SKM-1 (cell line): ENCODE measurements around the gene CCDC32.

Experiments
- DNase-seq: peaks from one replicate; lab custom pipeline; 2025; ENCODE audit not compliant: unreplicated experiment; lab: John Stamatoyannopoulos, UW

The CCDC32 gene

DNA sequence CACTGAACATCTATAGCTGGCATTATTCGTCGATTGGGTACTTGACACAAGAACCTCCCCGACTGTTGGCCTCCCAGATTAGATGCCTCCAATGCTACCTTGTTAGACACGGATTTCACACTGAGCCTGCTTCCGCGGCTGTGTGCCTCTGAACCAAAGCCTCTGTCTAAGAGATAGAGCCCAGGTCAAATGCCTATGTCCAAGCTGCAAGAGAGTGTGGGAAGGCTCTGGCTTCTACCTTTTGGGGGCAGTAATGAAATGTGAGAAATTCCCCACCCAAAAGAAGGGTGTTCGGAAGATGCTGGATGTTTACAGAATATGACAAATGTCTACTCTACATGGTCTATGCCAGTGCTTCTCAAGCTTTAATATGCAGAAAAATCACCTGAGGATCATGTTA, 2.3 kb upstream of the CCDC32 start:
- no peak for DNase-seq

DNA sequence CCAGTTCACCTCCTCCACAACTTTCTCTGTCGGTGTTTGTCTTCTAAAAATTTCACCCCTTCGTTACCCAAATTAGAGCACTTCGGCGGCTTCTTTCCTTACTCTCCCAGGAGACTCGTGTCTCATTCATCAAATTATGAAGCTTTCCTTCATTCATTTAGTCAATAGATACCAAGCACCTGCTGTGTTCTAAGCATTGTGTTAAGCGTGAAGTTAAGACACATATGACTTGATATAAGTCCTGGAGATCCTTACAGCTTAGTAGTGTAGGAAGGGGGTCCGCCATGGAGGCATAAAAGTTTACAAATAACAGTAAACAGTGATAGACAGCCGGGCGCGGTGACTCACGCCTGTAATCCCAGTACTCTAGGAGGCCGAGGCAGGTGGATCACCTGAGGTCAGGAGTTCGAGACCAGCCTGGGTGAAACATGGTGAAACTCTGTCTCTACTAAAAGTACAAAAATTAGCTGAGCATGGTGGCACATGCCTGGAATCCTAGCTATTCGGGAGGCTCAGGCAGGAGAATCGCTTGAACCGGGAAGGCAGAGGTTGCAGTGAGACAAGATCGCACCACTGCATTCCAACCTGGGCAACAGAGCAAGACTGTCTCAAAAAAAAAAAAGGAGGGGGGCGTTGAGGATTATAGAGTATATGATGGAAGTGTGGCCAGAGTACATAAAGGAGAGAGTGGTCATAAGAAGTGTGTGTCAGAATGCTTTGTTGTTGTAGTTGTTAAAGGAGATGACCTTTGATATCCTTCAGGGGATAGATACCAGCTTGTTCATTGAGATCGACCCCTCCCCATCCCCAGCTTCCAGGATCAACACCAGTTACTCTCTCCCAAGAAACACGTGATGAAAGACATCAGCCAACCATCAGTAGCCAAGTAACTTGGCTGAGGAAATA, 744 bp upstream of the CCDC32 start:
- DNase-seq: no peak

GRCh38 chr15:40563426-40563825, 1.4 kb downstream of the CCDC32 start:
- DNase-seq: no peak

DNA sequence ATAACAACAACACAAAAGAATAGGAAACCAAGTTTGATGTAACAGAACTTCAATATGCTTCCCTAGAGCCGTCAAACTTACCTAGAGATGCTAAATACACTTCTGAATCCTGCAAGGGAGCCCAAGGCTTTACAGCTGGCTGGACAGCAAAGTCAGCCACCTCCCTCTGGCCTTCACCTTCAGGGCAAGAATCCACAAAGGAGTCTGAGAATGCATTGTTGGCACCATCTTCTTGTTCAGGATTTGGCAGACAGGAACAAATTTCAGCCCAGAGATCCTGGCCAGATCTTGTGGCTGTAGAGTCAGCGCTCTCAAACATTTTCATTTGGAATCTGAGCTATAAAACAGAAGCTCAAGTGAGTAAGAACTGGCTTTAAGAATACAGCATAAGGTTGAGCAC, 2.2 kb downstream of the CCDC32 start:
- no peak for DNase-seq

- DNase-seq: no peak
These were observed 5.7 kb downstream of the CCDC32 start for GRCh38 chr15:40558952-40559742.

GRCh38 chr15:40555876-40556275, 9.0 kb downstream of the CCDC32 start:
- DNase-seq: no peak

- DNase-seq: no peak
These were observed 10.7 kb downstream of the CCDC32 start for GRCh38 chr15:40554161-40554525.

- DNase-seq: peak; percentile 66
These were observed 14.4 kb downstream of the CCDC32 start for GRCh38 chr15:40550341-40551037.

DNA sequence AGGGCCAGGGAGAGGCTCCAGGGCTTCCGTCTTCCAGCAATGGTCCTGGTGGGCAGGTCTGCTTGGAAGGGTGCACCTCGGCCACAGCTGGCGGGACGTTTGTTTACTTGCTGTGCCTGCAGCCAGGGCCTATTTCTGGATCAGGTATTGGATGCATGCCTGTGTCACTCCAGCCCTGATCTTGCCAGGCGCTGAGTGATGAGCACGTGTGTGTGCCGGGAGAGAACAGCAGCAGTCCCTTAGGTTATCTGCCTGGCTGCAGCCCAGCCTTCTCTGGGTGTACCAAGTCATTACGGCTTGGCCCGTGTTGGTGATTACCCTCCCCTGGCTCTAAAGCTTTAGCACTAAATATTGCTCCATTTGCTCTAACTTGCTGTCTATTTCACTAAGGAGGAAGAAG, 14.9 kb downstream of the CCDC32 start:
- no peak for DNase-seq

- DNase-seq: no peak
These were observed 16.2 kb downstream of the CCDC32 start for GRCh38 chr15:40548610-40549009.

- DNase-seq: no peak
These were observed 19.4 kb downstream of the CCDC32 start for GRCh38 chr15:40545457-40545856.

GRCh38 chr15:40543631-40544294, 21.1 kb downstream of the CCDC32 start:
- DNase-seq: no peak

DNA sequence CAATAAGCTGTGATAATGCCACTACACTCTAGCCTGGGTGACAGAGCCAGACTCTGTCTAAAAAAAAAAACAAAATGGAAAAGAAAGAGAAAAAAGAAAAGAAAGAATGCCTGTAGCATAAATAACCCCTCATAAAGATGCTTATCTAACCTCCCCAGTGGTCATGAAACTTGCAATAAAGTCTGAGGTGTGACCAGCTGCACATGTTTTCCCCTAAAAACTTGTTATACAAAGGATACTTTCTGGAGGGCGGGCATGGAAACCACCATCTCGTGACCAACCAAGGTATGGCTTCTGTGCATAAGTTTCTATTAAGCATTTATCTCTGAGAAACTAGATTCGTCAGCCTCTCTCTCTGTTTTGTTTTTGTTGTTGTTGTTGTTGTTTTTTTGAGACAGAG, 21.8 kb downstream of the CCDC32 start:
- DNase-seq: no peak

GRCh38 chr15:40538976-40539375, 25.9 kb downstream of the CCDC32 start:
- DNase-seq: no peak

- no peak for DNase-seq
These were observed 28.3 kb downstream of the CCDC32 start for GRCh38 chr15:40536501-40536900.

DNA sequence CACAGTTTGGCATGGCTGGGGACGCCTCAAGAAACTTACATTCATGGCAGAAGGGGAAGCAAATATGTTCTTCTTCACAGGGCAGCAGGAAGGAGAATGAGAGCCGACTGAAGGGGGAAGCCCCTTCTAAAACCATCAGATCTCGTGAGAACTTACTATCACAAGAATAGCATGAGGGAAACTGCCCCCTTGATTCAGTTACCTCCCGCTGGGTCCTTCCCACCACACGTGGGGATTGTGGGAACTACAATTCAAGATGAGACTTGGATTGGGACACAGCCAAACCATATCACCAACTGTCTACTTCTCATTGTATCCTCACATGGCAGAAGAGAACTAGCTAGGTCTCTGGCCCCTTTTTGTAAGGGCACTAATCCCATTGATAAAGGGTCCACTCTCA, 30.5 kb downstream of the CCDC32 start:
- no peak for DNase-seq

- no peak for DNase-seq
These were observed 31.0 kb downstream of the CCDC32 start for GRCh38 chr15:40533763-40534364.

GRCh38 chr15:40528801-40529200, 36.0 kb downstream of the CCDC32 start:
- DNase-seq: no peak

GRCh38 chr15:40525855-40526254, 39.0 kb downstream of the CCDC32 start:
- DNase-seq: no peak

DNA sequence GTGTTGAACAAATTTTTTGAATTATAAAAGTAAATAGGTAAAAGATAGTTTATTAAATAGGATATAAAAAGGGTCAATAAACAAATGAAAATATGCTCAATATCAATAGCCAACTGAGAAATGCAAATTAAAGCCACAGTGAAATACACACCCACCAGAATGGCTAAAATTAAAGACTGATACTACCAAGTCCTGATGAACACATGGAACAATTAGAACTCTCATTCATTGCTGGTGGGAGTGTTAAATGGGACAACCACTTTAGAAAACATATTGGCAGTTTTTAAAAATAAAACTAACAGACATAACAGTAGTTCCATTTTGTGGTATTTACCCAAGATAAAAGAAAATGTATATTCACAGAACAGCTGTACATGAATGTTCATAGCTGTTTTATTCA, 41.2 kb downstream of the CCDC32 start:
- no peak for DNase-seq

DNA sequence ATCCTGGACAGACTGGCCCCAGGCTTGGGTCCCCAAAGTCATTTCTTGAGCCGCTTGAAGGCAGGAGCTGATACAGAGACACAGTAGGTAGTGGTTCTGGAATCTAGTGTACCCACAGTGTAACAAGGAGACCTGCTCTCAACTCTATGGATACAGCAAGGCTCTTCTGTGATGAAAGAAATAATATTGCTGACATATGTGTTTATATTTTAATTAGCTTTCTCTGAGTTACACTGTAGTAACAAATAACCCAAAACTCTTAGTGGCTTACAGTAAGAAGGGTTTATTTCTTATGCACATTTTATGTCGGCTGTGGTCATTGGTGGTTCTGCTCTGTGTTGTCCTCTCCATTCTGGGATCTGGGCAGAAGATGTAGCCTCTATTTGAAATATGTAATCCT, 48.5 kb downstream of the CCDC32 start:
- DNase-seq: no peak
